HEK293T (cell line): ENCODE results near the gene RNU1-2.
"Not testable (repeated sequence)": the region's sequence is repeated elsewhere in the genome, so short reads cannot be mapped to it uniquely, and the experiment has no call there.

Source experiments
- CTCF ChIA-PET: fragments of 350-600 bp; formaldehyde crosslinking; extraction: SDS; loops from one replicate; lab custom pipeline; 2021; ENCODE audit warnings: antibody characterized with exemption, inconsistent platforms; lab: Yijun Ruan, JAX
- POLR2A ChIA-PET: fragments of 350-600 bp; formaldehyde crosslinking; extraction: SDS; loops from one replicate; lab custom pipeline; 2020; ENCODE audit warnings: antibody characterized with exemption, inconsistent platforms; lab: Yijun Ruan, JAX
- DNase-seq: peaks from one replicate; pipeline ENCODE4 v3.0.0; 2012; ENCODE audit warnings: mixed read lengths; ENCODE audit errors: extremely low spot score
- ELF4 ChIP-seq: fragments of 450-650 bp; IDR thresholded peaks from 2 replicates; pipeline ENCODE4 v1.6.1; 2017; ENCODE audit warnings: antibody characterized with exemption

RNU1-2 gene

GRCh38 chr1:16895598-16896315 lies at the start of gene RNU1-2:
Gene RNU1-2, plus strand, starts transcription at chr1:16895980.
- peak; percentile 32; the same call in 1 of the 2 replicates for TF ChIP-seq ELF4
- POLR2A ChIA-PET, result interaction anchor here (0.7 to 0.9 kb wide), 2 partner anchors 9 to 181 kb away, joined by 3 to 6 read pairs; no protein-coding TSS in a partner anchor
- CTCF ChIA-PET, DNase-seq: not testable (repeated sequence)

GRCh38 chr1:16856201-16856600 lies 39.6 kb upstream of the RNU1-2 start:
- DNase-seq, POLR2A ChIA-PET, CTCF ChIA-PET: not testable (repeated sequence)

- DNase-seq, POLR2A ChIA-PET, CTCF ChIA-PET: not testable (repeated sequence)
Measured at GRCh38 chr1:16859167-16860041, 36.4 kb upstream of the RNU1-2 start.

GRCh38 chr1:16860048-16860447 lies 35.7 kb upstream of the RNU1-2 start:
- DNase-seq, POLR2A ChIA-PET, CTCF ChIA-PET: not testable (repeated sequence)

DNA sequence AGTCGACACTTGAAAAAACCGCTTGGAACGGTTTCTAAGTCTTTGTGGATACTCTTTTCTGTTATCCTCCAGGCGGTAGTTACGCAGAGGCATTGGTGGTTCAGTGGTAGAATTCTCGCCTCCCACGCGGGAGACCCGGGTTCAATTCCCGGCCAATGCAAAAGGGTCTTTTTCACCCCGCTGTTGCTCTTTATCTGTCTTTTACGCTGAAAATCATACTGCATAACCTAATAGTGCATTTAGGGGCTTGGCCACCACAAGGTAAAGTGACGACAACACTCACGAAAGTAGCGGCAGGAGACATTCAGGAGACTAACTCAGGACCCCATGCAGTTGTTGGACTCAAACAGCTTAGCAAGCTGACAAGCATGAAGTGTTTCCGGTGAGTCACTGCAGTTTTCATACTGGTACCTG lies 33.9 kb upstream of the RNU1-2 start:
- DNase-seq, POLR2A ChIA-PET, CTCF ChIA-PET: not testable (repeated sequence)

- POLR2A ChIA-PET, CTCF ChIA-PET, DNase-seq: not testable (repeated sequence)
Measured at GRCh38 chr1:16862415-16862814, 33.4 kb upstream of the RNU1-2 start.

- DNase-seq, CTCF ChIA-PET, POLR2A ChIA-PET: not testable (repeated sequence)
Measured at GRCh38 chr1:16863024-16863423, 32.8 kb upstream of the RNU1-2 start.

DNA sequence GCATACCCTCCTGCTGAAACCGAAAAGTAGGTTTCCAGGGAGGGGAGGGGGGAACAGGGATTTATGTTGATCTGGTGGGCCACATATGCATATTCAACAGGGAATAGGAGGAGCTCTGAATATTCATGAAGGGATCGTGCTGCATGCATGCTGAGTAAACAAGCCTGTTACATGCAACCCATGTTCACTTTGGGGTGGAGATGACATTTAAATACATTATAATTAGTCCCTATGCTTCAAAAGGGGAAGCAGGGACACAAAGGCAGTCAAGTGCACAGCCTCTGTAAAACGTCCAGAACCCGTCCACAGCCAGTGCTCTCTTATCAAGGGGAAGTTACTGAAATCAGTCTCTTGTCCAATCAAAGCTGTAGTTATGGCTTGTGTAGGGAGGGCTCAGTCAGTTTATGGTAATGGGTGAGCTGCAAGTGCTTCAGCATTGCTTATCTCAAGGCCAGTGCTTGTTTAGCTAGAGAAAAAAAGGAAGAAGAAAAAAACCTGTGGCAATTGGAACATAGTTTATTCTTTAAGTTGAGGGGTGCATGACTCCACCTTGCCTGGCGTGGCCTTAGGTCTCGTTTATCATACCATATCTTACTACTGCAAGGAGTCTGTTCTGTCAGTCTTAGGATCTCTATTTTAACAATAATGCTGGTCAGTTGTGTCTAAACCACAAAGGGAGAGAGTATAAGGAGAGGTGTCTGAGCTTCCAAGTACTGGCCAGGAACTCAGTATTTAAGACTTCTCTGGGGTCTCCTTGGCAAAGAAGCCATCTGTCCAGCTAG lies 28.7 kb upstream of the RNU1-2 start:
- POLR2A ChIA-PET, CTCF ChIA-PET, DNase-seq: not testable (repeated sequence)

DNA sequence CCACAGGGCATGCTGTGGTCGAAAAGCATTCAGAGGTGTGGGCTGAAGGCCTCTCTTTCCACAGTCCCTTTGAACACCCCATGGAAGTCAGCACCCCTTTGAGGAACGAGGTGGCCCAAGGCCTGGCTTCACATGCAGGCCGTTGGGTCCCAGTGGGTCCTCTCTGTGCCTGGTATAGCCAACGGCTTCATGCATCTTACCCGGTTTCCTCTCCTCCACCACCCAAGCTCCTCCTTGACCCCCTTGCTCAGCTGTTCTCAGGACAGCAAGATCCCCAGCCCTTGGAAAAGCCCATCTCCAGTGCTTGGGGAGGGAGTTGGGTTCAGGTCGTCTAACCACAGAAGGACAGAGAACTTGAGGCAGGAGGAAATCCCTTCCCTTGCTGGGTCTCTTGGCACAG lies 27.0 kb upstream of the RNU1-2 start:
- DNase-seq, POLR2A ChIA-PET, CTCF ChIA-PET: not testable (repeated sequence)

GRCh38 chr1:16869996-16870395 lies 25.8 kb upstream of the RNU1-2 start:
- POLR2A ChIA-PET, DNase-seq, CTCF ChIA-PET: not testable (repeated sequence)

- CTCF ChIA-PET, DNase-seq, POLR2A ChIA-PET: not testable (repeated sequence)
Measured at GRCh38 chr1:16871171-16871570, 24.6 kb upstream of the RNU1-2 start.

DNA sequence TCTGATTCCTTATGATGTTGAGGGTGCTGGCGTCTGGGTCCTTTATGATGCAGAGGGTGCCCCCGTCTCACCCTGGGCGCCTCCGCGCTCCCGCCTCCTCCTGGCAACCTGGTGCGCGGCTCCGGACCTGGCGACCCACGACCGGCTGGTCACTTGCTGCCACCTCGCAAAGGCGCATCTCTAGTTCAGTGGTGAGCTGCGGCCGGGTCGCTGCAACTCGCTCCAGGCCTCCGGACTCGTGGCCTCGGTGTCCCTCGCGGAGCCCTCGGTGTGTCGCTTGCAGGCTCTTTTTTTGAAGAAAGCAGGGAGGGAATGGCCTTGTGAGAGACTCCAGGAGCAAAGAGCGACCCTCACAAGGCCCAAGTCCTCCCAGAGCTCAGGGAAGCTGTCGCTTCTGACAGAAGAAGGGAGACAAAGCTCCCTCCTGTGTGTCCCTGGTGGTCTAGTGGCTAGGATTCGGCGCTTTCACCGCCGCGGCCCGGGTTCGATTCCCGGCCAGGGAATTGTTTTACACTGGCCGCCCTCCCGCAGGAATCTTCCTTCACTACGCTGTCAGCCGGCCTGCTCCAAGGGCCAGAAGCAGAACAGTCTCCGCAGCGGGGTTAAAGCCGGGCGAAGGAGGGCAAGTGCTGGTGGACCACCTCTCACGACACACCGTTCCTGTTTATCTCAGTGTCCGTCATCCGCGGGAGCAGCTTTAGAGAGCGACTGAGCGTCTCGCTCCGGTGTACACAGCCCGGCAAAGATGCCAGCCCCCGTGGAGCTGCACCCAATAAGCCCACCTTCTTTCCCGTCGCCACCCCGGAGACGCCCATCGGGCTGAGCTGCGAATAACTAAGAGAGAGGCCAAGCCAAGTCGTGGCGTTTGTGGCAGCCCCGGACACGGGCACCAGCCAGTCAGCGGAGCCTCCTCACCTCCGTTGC lies 23.4 kb upstream of the RNU1-2 start:
- DNase-seq, POLR2A ChIA-PET, CTCF ChIA-PET: not testable (repeated sequence)

DNA sequence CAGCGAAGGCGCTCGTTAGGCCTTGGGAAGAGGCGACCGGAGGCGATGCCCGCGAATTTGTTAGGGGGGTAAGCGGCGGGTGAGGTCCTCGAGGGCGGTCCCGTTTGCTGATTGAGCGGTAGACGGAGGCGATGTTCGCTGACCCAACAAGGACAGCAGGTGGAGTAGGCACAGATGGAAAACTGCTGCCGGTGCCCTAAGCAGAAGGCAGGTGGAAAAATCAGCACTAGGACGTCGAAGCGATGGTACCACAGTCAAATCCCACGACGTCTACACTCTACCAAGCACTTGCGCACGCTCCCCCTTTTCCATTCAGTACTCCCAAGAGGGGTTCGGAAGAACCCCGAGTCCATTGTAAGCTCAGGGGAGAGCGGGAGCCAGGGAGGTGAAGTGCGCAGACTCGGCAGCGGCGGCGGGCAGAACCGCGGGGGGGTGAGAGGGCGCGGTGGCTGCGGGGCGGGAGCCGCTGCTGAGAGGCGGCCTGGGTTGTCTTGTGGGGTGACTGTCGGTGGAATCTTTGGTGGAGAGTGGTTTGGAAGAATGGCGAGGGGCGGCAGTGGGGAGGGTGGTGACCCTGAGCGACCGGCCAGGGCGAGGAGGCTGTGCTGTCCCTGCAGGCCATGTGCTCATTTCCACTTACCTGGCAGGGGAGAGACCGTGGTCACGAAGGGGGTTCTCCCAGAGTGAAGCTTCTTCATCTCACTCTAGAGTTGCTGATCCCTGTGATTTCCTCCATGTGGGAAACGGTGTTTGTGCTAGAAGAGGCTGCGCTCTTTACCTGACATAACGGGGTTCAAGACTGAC lies 22.5 kb upstream of the RNU1-2 start:
- DNase-seq, CTCF ChIA-PET, POLR2A ChIA-PET: not testable (repeated sequence)

GRCh38 chr1:16874968-16875765 lies 20.6 kb upstream of the RNU1-2 start:
- CTCF ChIA-PET, DNase-seq, POLR2A ChIA-PET: not testable (repeated sequence)

- POLR2A ChIA-PET, result interaction anchor here (1.4 kb wide), 1 partner anchor 11 kb away, joined by 4 read pairs; no protein-coding TSS in a partner anchor
- CTCF ChIA-PET, DNase-seq: not testable (repeated sequence)
Measured at GRCh38 chr1:16881742-16882141, 14.0 kb upstream of the RNU1-2 start.
